Nephron (organoid): ENCODE results near the gene DRG2.

Experiments
- H3K27ac Mint-ChIP-seq, 3 experiments: 2 replicates each; pipeline ENCODE4 v1.8.0; 2020; ENCODE audit warnings: mixed read lengths in 3 of 3, mild to moderate bottlenecking in 2 of 3, moderate library complexity in 1 of 3
- H3K27me3 Mint-ChIP-seq: 2 replicates; pipeline ENCODE4 v1.8.0; 2021; ENCODE audit warnings: low read depth, mild to moderate bottlenecking, moderate library complexity, mixed read lengths
- H3K36me3 Mint-ChIP-seq: 2 replicates; pipeline ENCODE4 v1.8.0; 2020; ENCODE audit warnings: low read depth, mixed read lengths
- H3K4me1 Mint-ChIP-seq: 2 replicates; pipeline ENCODE4 v1.8.0; 2020; ENCODE audit warnings: mixed read lengths
- H3K4me3 Mint-ChIP-seq, 3 experiments: 2 replicates each; pipeline ENCODE4 v1.8.0; 2020; ENCODE audit warnings: mild to moderate bottlenecking in 3 of 3, mixed read lengths in 3 of 3, moderate library complexity in 2 of 3
- H3K9me3 Mint-ChIP-seq: 2 replicates; pipeline ENCODE4 v1.8.0; 2020; ENCODE audit warnings: mixed read lengths
- CTCF ChIP-seq, 3 experiments: fragments of 200-600 bp; sonication (generic); IDR thresholded peaks; one replicate each; pipeline ENCODE4 v1.5.0; 2021; ENCODE audit warnings: antibody characterized with exemption in 3 of 3; ENCODE audit not compliant: unreplicated experiment in 3 of 3

The DRG2 gene

GRCh38 chr17:18102640-18103039 lies 14.9 kb downstream of the DRG2 start:
- no peak overlapping the region for H3K4me3 Mint-ChIP-seq
- TF ChIP-seq CTCF (IDR thresholded peaks at IDR 0.05; ENCODE audit: unreplicated experiment in 3 of 3) = no peak
- no peaks in the 10 kb centered on the region for H3K27me3 Mint-ChIP-seq
- H3K4me1 Mint-ChIP-seq = no peaks in the 10 kb centered on the region
- H3K36me3 Mint-ChIP-seq = peaks cover 11% of the 10 kb centered on the region
- H3K27ac Mint-ChIP-seq = no peak overlapping the region
- H3K9me3 Mint-ChIP-seq = no peaks in the 10 kb centered on the region

- Mint-ChIP-seq H3K4me3 (no peak overlapping the region), H3K4me1 (no peaks in the 10 kb centered on the region), H3K9me3 (no peaks in the 10 kb centered on the region), H3K27me3 (no peaks in the 10 kb centered on the region), H3K27ac (no peak overlapping the region), H3K36me3 (peaks cover 7% of the 10 kb centered on the region)
- no peak for TF ChIP-seq CTCF (IDR thresholded peaks at IDR 0.05; ENCODE audit: unreplicated experiment in 3 of 3)
These were observed 17.3 kb downstream of the DRG2 start for GRCh38 chr17:18105027-18105426.

GRCh38 chr17:18105595-18105994 lies 17.8 kb downstream of the DRG2 start:
- no peaks in the 10 kb centered on the region for H3K27me3 Mint-ChIP-seq
- no peaks in the 10 kb centered on the region for H3K9me3 Mint-ChIP-seq
- no peak for TF ChIP-seq CTCF (IDR thresholded peaks at IDR 0.05; ENCODE audit: unreplicated experiment in 3 of 3)
- H3K36me3 Mint-ChIP-seq = peaks cover 7% of the 10 kb centered on the region
- H3K4me1 Mint-ChIP-seq = no peaks in the 10 kb centered on the region
- no peak overlapping the region for H3K27ac Mint-ChIP-seq
- H3K4me3 Mint-ChIP-seq = no peak overlapping the region

- Mint-ChIP-seq H3K9me3 (no peaks in the 10 kb centered on the region), H3K27ac (no peak overlapping the region), H3K36me3 (peaks cover 7% of the 10 kb centered on the region), H3K4me1 (no peaks in the 10 kb centered on the region), H3K4me3 (no peak overlapping the region), H3K27me3 (no peaks in the 10 kb centered on the region)
- no peak for TF ChIP-seq CTCF (IDR thresholded peaks at IDR 0.05; ENCODE audit: unreplicated experiment in 3 of 3)
These were observed 18.5 kb downstream of the DRG2 start for GRCh38 chr17:18106211-18106610.

- H3K27ac Mint-ChIP-seq = no peak overlapping the region
- peaks cover 3% of the 10 kb centered on the region for H3K36me3 Mint-ChIP-seq
- no peaks in the 10 kb centered on the region for H3K9me3 Mint-ChIP-seq
- peaks cover 3% of the 10 kb centered on the region for H3K4me1 Mint-ChIP-seq
- H3K4me3 Mint-ChIP-seq = no peak overlapping the region
- TF ChIP-seq CTCF (IDR thresholded peaks at IDR 0.05; ENCODE audit: unreplicated experiment in 3 of 3) = no peak
- no peaks in the 10 kb centered on the region for H3K27me3 Mint-ChIP-seq
These were observed 19.5 kb downstream of the DRG2 start for GRCh38 chr17:18107061-18107790.

- H3K9me3 Mint-ChIP-seq = no peaks in the 10 kb centered on the region
- H3K4me3 Mint-ChIP-seq = no peak overlapping the region
- no peak overlapping the region for H3K27ac Mint-ChIP-seq
- H3K27me3 Mint-ChIP-seq = no peaks in the 10 kb centered on the region
- TF ChIP-seq CTCF (IDR thresholded peaks at IDR 0.05; ENCODE audit: unreplicated experiment in 3 of 3) = no peak
- peaks cover 5% of the 10 kb centered on the region for H3K4me1 Mint-ChIP-seq
- H3K36me3 Mint-ChIP-seq = peaks cover 3% of the 10 kb centered on the region
These were observed 20.2 kb downstream of the DRG2 start for GRCh38 chr17:18107971-18108370.
